Hippocampal formation (tissue), 2 donors: ENCODE data around the gene FOXL1.

Experiments used
- DNase-seq, 2 donors: peaks; one replicate each; lab custom pipeline; 2025; lab: John Stamatoyannopoulos, UW

FOXL1 gene

DNA sequence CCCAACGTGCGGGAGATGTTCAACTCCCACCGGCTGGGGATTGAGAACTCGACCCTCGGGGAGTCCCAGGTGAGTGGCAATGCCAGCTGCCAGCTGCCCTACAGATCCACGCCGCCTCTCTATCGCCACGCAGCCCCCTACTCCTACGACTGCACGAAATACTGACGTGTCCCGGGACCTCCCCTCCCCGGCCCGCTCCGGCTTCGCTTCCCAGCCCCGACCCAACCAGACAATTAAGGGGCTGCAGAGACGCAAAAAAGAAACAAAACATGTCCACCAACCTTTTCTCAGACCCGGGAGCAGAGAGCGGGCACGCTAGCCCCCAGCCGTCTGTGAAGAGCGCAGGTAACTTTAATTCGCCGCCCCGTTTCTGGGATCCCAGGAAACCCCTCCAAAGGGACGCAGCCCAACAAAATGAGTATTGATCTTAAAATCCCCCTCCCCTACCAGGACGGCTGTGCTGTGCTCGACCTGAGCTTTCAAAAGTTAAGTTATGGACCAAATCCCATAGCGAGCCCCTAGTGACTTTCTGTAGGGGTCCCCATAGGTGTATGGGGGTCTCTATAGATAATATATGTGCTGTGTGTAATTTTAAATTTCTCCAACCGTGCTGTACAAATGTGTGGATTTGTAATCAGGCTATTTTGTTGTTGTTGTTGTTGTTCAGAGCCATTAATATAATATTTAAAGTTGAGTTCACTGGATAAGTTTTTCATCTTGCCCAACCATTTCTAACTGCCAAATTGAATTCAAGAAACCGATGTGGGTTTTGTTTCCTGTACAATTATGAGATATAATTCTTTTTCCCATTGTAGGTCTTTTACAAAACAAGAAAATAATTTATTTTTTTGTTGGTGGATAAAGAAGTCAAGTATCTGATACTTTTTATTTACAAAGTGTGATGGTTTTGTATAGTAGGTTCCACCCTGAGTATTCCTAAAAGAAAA is 9.4 kb upstream of the FOXL1 start:
- DNase-seq = no peak

DNA sequence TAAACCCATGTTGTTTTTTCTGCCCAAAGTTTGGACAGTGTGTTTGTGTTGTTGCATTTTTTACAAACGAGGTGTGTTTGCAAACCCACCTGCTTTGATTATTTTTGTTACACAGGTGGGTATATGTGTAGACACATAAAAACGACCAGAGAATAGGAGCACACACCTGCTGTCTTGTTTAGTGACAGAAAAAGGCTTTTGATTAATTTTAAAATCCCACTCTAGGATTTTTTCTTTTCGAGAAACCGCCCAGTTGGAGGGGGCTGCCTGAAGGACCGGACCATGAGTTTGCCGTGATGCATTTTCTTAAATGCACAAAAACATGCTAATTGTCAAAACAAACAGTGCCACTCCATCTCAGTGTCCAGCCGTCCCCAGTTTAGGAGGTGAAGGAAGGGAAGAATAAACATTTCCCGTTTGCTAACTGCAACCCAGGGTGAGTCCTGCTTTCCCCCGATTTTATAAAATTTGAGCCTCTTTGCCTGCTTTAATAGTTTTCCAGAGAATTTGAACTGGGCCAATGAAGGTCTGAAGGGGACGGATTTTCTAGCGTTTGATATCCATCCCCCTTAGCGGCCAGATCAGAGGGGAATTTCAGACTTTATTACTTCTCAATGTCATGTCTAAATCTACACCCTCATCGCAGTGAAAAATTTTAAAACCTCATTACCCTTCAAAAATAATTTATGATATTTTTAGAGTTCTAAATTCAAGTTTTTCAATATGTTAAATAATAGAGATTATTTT is 8.5 kb upstream of the FOXL1 start:
- no peak for DNase-seq

DNA sequence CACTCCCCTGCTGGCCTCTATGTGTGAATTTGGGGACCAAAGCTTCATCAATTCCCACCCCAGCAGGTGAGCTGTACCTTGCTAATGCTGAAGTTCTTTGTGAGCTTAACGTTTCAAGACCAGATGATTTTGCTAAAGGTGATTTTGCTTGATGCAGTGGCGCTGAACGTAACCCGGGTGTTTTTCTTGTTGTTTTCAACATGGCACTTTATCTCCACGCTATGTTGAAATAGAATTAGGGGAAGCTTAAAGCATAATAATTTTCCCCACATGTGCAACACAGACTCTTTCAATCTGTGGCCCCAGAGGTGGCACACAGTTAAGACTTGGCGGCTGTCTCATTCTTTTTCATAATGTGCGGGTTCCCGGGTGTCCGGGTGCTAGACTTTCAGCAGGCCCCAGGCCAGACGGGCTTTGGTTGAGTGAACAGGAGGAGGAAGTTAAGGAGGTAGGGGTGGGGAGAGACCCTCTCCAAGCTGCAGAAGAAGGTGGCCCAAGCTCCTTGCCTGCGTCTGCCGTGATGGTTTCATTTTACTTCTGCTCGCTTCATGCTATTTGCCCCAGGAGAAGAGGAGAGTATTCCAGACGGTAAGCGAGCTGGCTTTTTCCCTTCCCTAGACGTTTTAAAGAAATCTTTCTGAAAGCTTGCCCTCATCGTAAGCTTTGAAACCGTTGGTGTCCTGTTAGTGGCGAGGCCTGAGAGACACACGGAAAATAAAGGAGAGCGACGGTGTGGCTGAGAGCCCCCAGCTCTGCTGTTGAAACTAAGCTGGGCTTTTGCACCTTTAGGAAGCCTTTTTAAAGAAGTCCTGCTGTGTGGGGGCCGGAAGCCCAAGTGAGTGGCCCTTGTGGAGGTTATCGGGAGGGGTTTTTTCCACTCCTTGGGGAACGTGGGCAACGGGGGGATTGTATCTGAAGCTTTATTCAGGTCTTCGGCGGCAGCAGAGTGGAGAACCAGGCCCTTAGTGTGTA is 7.5 kb upstream of the FOXL1 start:
- DNase-seq = no peak

DNA sequence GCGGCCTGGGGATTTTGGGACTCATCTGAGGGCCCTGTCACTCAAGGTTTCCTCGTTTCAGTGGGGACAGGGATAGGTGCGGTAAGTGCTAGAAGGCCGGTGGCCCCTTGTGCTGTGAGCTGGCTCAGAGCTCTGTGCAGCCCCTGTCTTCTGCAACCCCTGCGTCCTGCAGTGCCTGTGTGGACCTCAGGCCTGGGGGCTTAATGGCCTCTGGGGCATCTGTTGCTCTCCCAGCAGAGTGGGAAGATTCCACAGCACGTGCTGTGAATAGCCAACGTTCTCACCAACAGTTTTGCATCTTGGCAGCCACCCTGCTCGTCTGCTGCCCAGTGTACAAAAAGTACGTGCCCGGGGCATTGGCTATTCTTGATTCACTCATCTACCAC is 6.8 kb upstream of the FOXL1 start:
- no peak for DNase-seq

DNA sequence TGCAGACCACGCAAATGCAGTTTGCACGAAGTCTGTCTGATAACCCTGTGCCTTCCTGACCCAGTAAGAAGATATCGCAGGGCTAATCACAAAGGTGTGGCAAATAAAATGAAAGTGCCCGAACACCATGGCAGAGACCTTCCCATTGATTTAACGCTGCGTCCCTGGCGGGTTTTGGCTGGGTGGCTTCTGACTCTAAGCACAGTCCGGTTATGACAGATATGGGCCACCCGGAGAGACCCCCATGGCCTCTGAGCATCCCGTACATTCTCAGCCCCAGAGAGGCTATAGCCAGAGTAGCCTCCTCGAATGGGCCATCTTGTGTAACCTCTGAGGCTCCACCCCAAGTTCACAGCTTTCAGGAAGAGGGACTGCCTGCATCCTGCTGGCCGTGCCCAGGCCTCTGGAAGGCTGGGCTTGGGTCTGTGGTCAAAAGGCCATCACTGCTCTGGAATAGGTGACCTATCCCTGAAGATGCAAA is 6.3 kb upstream of the FOXL1 start:
- DNase-seq = no peak

DNA sequence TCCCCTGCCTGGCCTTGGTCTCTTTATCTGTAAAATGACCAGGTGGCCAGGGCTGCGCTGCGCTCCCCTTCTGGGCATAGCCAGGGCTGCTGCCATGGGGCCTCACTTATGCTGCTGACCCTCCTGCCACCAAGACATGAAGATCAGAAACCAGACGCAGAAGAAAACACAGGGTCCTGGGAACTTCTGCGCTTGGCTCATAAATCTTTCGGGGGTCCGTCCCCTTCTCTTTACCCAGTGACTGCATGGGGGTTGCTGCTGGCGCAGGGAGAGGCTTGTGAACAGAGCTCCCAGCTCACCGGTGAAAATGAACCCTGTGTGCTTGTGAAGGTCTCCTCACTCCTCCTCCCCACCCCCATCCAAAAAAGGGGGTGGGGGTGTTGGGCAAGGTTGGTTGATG is 5.7 kb upstream of the FOXL1 start:
- no peak for DNase-seq

DNA sequence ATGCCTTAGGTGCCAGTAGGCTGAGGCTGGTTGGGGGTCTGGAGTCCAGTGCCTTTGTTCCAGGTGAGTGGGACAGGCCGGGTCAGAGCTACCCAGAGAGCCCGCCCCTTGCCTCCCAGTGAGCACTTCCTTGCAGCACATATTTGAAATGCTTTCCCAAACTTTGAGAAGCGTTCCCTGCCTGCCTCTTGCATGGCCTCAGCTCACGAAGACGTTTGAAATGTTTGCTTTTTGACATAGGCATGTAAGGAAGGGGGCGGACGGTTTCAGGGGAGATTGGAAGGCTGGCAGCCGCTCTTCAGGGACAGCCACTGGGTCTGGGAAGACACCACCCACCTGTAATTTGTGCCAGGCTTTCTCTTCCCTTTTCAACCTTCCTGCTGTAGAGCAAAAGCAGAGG is 5.1 kb upstream of the FOXL1 start:
- no peak for DNase-seq

DNA sequence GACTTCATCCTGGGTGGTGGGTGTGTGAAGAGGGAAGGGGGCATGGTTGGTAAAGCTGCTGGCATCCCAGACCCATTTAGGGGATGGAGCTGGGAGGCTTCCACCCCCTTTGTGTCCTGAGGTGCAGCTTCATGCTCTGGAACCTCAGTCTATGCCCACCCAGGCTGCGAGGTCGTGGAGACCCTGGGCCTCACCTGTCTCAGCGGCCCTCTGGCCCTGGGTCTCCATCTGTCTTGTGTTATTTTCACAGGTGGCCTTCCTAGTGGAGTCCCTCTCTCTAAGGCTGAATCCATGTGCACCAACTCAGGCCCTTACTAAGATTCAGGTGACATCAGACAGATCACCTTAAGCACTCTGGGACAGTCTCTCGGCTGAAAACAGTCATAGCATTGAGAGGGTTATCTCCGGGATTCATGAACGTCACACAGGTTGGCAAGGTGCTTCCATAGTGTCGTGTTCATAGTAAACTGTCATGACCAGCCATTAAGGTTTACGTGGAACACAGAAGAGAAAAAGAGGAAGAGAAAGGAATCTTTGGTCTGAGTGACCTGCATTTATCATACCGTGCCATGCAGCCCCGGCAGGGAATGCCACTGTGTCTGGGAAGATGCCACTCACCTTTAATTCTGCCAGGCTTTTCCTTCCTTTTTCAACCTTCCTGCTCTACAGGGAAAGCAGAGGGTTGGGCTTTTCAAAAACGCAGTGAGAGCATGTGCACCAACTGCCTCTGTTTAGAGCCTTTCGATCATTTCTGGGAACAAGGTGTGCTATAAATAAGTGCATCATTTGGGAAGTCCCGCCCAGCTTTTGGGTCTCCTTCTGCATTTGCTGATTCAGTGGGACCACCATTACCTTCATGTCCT is 4.5 kb upstream of the FOXL1 start:
- no peak for DNase-seq

- no peak for DNase-seq
These were observed 3.7 kb upstream of the FOXL1 start for GRCh38 chr16:86574646-86575045.

GRCh38 chr16:86575095-86575685 is 3.2 kb upstream of the FOXL1 start:
- DNase-seq = no peak

DNA sequence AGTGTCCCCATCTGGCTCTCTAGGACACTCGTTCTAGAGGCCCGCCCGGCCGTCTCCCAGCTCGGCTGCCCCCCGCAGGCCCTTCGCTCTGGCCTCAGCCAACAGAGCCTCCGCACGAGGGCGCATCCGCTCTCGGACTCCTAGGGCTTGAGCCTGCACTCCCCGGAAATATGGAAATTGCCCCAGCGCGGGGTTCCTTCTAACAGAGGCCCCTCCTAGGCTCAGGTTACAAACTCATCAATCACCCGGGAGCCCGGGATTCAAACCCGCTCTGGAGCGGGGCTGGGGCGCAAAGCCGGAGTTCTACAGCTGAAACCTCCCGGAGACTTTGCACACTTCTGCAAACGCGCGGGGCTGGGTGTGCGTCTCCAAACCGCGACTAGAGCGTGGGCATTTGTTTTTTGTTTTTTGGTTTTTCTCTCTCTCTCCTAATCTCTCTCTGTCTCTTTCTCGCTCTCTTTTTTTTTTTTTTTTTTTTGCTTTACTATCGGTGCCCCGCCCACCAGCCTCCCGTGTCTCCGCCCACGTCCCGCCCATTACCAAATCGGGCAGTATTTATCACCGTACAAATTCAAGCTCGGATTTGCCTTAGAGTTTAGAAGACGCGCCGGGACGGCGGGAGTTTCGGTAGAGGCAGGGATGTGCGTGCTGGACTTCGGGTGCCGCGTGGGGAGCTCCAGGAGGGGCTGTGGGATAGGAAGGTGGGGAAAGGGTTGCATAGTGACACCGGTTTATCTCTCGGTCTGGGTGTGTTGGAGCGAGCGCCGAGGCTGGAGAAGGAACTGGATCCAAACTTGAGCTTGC is 2.4 kb upstream of the FOXL1 start:
- DNase-seq = no peak

DNA sequence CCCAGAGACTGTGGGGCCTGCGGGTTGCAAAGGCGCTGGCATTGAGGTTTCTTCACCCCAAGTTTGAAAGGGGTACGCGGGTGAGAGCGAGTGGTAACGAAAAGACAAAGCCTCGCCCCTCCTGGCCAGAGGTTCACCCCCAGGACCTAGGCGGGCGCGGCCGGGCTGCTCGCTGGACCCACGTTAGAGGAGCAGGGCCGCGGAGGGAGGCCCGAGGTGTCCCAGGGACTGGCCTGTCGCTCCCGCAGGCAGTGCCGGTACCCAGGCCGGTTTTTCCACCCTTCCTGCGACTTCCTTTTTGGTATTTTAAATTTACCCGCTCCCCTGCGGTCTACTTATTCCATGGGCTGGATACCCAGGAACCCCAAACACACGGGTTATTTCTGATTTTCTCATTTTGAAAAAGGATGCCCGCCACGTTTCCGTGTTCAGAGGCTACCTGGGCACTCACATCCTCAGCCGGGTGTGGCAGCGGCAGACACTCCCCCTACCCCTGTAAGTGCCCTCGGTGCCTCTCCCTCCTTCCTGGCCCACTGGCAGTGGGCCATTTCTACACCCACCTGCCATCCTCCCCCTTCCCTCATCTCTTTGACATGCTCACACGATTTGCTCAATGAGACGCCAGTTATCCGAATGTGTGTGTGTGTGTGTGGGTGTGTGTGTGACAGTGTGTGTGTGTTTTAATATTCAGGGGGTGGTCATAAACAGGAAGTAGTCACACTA is 1.6 kb upstream of the FOXL1 start:
- DNase-seq = no peak

- no peak for DNase-seq
These were observed 906 bp upstream of the FOXL1 start for GRCh38 chr16:86577314-86577971.

- DNase-seq = no peak
These were observed 390 bp downstream of the FOXL1 start for GRCh38 chr16:86578611-86579267.

DNA sequence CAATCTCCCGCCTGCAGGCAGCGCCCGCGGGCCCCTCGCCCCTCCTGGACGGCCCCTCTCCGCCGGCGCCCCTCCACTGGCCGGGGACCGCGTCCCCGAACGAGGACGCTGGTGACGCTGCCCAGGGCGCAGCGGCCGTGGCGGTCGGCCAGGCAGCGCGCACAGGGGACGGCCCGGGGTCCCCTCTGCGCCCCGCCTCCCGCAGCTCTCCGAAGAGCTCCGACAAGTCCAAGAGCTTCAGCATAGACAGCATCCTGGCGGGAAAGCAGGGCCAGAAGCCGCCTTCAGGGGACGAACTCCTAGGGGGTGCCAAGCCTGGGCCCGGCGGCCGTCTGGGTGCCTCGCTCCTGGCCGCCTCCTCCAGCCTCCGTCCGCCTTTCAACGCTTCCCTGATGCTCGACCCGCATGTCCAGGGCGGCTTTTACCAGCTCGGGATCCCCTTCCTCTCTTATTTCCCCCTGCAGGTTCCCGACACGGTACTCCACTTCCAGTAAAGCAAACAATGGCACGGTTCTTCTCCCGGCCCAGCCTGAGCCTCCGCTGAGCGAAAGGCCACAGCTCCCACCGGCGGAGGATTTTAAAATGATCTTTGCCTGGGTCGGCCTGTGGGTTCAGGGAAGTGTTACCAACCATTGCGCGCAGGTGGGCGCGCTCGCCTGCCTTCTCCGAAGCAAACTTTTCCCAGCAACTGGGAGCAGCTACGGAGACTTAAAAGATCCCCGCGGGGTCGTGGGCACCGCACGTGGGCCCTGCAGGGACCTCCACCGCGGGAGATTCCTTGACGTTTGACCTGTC is 1.1 kb downstream of the FOXL1 start:
- DNase-seq = no peak

- DNase-seq = no peak
These were observed 1.9 kb downstream of the FOXL1 start for GRCh38 chr16:86580063-86580790.
